Measurements from ENCODE around the gene OSTF1.

Gene OSTF1

DNA sequence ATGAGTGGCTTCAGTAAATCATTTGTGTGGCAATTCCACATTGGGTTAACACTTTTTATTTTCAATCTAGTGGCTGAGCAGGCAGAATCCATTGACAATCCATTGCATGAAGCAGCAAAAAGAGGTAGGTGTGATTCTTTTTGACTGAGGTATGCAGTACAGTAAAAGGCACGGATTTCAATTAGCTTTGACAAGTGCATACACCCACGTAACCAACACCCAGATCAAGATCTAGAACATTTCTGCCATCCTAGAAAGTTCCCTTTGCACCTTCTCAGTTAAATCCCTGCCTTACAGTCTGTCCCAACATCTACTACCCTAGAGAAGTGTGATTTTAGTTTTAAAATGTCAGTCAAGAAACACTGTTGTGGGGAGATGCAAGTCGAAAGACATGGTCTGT, 43.4 kb downstream of the OSTF1 start:
- DNase-seq (ENCODE audit: low read depth) = no peak
- TF ChIP-seq CTCF (IDR thresholded peaks at IDR 0.05; ENCODE audit: low read depth, low read length, missing control alignments) = no peak
- no peak overlapping the region for H3K4me3 ChIP-seq (ENCODE audit: low read depth, low read length)

- no peak overlapping the region for H3K4me3 ChIP-seq (ENCODE audit: low read depth, low read length)
- TF ChIP-seq CTCF (IDR thresholded peaks at IDR 0.05; ENCODE audit: low read depth, low read length, missing control alignments) = no peak
- DNase-seq (ENCODE audit: low read depth) = no peak
These were observed 43.9 kb downstream of the OSTF1 start for GRCh38 chr9:75132244-75132643.

GRCh38 chr9:75133396-75133795, 45.1 kb downstream of the OSTF1 start:
- no peak for DNase-seq (ENCODE audit: low read depth)
- no peak overlapping the region for H3K4me3 ChIP-seq (ENCODE audit: low read depth, low read length)
- no peak for TF ChIP-seq CTCF (IDR thresholded peaks at IDR 0.05; ENCODE audit: low read depth, low read length, missing control alignments)

- no peak for TF ChIP-seq CTCF (IDR thresholded peaks at IDR 0.05; ENCODE audit: low read depth, low read length, missing control alignments)
- H3K4me3 ChIP-seq (ENCODE audit: low read depth, low read length) = no peak overlapping the region
- no peak for DNase-seq (ENCODE audit: low read depth)
These were observed 46.2 kb downstream of the OSTF1 start for GRCh38 chr9:75134495-75134894.

- no peak overlapping the region for H3K4me3 ChIP-seq (ENCODE audit: low read depth, low read length)
- DNase-seq (ENCODE audit: low read depth) = no peak
- TF ChIP-seq CTCF (IDR thresholded peaks at IDR 0.05; ENCODE audit: low read depth, low read length, missing control alignments) = no peak
These were observed 50.1 kb downstream of the OSTF1 start for GRCh38 chr9:75138260-75139040.

DNA sequence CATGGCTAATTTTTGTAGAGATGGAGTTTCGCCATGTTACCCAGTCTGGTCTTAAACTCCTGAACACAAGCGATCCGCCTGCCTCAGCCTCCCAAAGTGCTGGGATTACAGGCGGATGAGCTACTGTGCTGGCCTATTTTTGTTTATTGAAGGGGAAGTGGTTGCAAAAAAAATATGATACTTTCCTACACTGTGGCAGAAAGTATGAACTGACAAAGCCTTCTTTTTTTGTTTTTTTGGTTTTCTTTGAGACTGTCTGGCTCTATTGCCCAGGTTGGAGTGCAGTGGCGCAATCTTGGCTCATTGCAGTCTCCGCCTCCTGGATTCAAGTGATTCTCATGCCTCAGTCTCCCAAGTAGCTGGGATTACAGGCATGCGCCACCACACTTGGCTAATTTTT, 50.9 kb downstream of the OSTF1 start:
- H3K4me3 ChIP-seq (ENCODE audit: low read depth, low read length) = no peak overlapping the region

More for the DNA sequence above, 50.9 kb downstream of the OSTF1 start:
- TF ChIP-seq CTCF (IDR thresholded peaks at IDR 0.05; ENCODE audit: low read depth, low read length, missing control alignments) = no peak
- no peak for DNase-seq (ENCODE audit: low read depth)
